ENCODE results near the gene GTSF1L. TPM values are rescaled to one million over a fixed set of nuclear protein-coding genes. Genes with fewer than 3 reads are reported as not detected.

Gene GTSF1L
- total RNA-seq (2021) (not detected in 2 replicates), Bru-seq, nascent RNA (not detected), BruChase-seq, experiment 1, labeled RNA remaining after a 2-hour chase (not detected), BruChase-seq, experiment 2, labeled RNA remaining after a 6-hour chase (not detected)
- long read RNA-seq, result 0 reads

DNA sequence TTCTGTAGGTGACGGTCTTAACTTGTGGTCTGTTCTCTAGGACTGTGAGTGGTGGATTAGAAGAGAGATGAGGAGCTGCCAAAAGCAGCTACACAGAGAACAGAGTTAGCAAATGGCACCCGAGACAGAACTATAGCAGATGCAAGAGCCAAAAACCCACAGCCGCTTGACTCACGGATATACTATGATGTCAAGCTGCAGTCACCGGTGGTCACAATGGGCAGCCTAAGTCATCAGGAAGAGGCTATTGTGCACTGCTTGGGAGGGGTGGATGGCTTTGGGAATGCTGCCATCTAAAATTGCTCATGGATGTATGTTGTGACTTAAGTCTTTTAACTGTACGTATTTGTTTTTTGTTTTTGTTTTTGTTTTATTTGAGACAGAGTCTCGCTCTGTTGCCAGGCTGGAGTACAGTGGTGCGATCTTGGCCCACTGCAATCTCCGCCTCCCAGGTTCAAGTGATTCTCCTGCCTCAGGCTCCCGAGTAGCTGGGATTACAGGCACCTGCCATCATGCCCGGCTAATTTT lies at the start of gene GTSF1L:
Gene GTSF1L, minus strand, starts transcription at position 192 of the 528 bp plus-strand sequence. CDS start 308 bp downstream, outside the sequence.
- Histone ChIP-seq H3K27ac (ENCODE audit: low read depth, low read length, poor library complexity, severe bottlenecking) (no peak within 1 kb of the TSS), H3K4me3 (ENCODE audit: low read depth, low read length, poor library complexity, severe bottlenecking) (no peak within 1 kb of the TSS), H3K4me1 (ENCODE audit: insufficient read depth, low read length, poor library complexity, severe bottlenecking) (no peaks in the 10 kb centered on the region), H3K9me3 (ENCODE audit: low read depth, low read length, poor library complexity, severe bottlenecking) (no peaks in the 10 kb centered on the region), H3K27me3 (replicated peaks; ENCODE audit: insufficient read depth, low read depth, low read length, poor library complexity) (no peaks in the 10 kb centered on the region), H3K36me3 (ENCODE audit: insufficient read depth, low read length, poor library complexity, severe bottlenecking) (no peaks in the 10 kb centered on the region)
- DNase-seq (ENCODE audit: low spot score), result no peak
- CTCF ChIA-PET, result no interaction called here
- POLR2A ChIA-PET (ENCODE audit: low non-redundant PET), result no interaction called here
- TF ChIP-seq EZH2 (IDR thresholded peaks at IDR 0.05; ENCODE audit: borderline replicate concordance, low read depth, low read length, poor library complexity, severe bottlenecking), result no peak
- no TSS peak for BruUV-seq (replicated peaks)
- intact Hi-C loops (cut with micrococcal nuclease; ENCODE audit: unreplicated experiment), result no loop called here

DNA sequence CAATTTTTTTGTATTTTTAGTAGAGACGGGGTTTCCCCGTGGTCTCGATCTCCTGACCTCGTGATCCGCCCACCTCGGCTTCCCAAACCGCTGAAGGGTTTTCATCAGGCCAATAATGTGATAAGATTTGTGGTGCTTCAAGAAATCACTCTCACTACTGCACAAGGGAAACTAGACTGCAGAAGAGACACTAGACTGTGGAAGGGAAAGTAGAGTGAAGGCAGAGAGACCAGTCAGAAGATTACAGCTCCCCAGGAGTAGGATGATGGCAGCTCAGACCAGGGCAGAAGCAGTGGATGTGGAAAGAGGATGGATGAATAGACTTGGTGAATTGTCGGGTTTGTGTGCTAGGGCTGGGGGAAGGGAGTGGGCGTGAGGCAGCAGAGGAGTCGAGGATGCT lies 48.0 kb upstream of the GTSF1L start:
- intact Hi-C loops (cut with micrococcal nuclease; ENCODE audit: unreplicated experiment), result no loop called here
- DNase-seq (ENCODE audit: low spot score), result no peak
- H3K36me3 ChIP-seq (ENCODE audit: insufficient read depth, low read length, poor library complexity, severe bottlenecking), result no peaks in the 10 kb centered on the region

DNA sequence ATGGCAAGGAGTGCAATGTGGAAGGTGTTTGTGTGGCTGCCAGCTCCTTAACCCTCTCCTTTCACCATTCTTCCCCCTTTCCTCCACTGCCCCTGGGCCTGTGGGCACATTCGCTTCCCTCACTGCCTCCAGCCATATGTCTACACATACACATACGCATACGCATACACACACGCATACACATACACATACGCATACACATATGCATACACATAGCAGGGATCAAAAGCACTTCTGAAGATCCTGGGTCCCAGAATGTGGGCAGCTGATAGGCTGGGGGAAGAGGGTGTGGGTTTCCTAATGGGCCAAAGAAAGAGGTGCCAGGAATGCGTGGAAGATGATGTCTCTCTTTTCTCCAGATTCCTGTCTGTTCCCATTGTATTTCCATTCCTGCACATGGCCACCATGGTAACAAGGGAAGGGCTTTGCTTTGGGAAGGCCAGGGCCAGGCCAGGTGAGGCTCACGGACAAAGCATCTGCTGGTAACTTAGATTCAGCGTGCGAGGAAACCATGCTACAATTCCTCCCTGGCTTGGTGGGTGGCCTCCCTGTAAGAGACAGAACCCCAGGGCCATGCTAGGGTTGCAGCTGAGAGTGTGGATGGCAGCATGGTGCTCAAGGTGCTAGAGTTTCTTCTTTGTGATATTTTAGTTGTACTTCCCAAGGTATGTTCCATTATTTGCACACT lies 44.8 kb upstream of the GTSF1L start:
- Histone ChIP-seq H3K36me3 (ENCODE audit: insufficient read depth, low read length, poor library complexity, severe bottlenecking) (no peaks in the 10 kb centered on the region), H3K4me1 (ENCODE audit: insufficient read depth, low read length, poor library complexity, severe bottlenecking) (peaks cover 4% of the 10 kb centered on the region), H3K9me3 (ENCODE audit: low read depth, low read length, poor library complexity, severe bottlenecking) (no peaks in the 10 kb centered on the region), H3K4me3 (ENCODE audit: low read depth, low read length, poor library complexity, severe bottlenecking) (no peak overlapping the region), H3K27me3 (replicated peaks; ENCODE audit: insufficient read depth, low read depth, low read length, poor library complexity) (no peaks in the 10 kb centered on the region), H3K27ac (ENCODE audit: low read depth, low read length, poor library complexity, severe bottlenecking) (no peak overlapping the region)
- intact Hi-C loops (cut with micrococcal nuclease; ENCODE audit: unreplicated experiment), result no loop called here
- TF ChIP-seq EZH2 (IDR thresholded peaks at IDR 0.05; ENCODE audit: borderline replicate concordance, low read depth, low read length, poor library complexity, severe bottlenecking), result no peak
- TF ChIP-seq, protein P1, sequence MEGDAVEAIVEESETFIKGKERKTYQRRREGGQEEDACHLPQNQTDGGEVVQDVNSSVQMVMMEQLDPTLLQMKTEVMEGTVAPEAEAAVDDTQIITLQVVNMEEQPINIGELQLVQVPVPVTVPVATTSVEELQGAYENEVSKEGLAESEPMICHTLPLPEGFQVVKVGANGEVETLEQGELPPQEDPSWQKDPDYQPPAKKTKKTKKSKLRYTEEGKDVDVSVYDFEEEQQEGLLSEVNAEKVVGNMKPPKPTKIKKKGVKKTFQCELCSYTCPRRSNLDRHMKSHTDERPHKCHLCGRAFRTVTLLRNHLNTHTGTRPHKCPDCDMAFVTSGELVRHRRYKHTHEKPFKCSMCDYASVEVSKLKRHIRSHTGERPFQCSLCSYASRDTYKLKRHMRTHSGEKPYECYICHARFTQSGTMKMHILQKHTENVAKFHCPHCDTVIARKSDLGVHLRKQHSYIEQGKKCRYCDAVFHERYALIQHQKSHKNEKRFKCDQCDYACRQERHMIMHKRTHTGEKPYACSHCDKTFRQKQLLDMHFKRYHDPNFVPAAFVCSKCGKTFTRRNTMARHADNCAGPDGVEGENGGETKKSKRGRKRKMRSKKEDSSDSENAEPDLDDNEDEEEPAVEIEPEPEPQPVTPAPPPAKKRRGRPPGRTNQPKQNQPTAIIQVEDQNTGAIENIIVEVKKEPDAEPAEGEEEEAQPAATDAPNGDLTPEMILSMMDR (conservative IDR thresholded peaks at IDR 0.05; ENCODE audit: low read depth, low read length), result no peak
- DNase-seq (ENCODE audit: low spot score), result no peak
- POLR2A ChIA-PET (ENCODE audit: low non-redundant PET), result no interaction called here
- CTCF ChIA-PET, result no interaction called here
- no TSS peak for BruUV-seq (replicated peaks)

More for the DNA sequence above, 48.0 kb upstream of the GTSF1L start:
- Histone ChIP-seq H3K27ac (ENCODE audit: low read depth, low read length, poor library complexity, severe bottlenecking) (no peak overlapping the region), H3K4me3 (ENCODE audit: low read depth, low read length, poor library complexity, severe bottlenecking) (no peak overlapping the region), H3K27me3 (replicated peaks; ENCODE audit: insufficient read depth, low read depth, low read length, poor library complexity) (no peaks in the 10 kb centered on the region), H3K9me3 (ENCODE audit: low read depth, low read length, poor library complexity, severe bottlenecking) (no peaks in the 10 kb centered on the region), H3K4me1 (ENCODE audit: insufficient read depth, low read length, poor library complexity, severe bottlenecking) (no peaks in the 10 kb centered on the region)
- CTCF ChIA-PET, result no interaction called here
- BruUV-seq (replicated peaks), result no TSS peak
- POLR2A ChIA-PET (ENCODE audit: low non-redundant PET), result no interaction called here
- TF ChIP-seq, protein P1 (conservative IDR thresholded peaks at IDR 0.05; ENCODE audit: low read depth, low read length), result no peak
- no peak for TF ChIP-seq EZH2 (IDR thresholded peaks at IDR 0.05; ENCODE audit: borderline replicate concordance, low read depth, low read length, poor library complexity, severe bottlenecking)
